EL (cell line): ENCODE data around the gene CERS6.
"Not testable (repeated sequence)": the region's sequence is repeated elsewhere in the genome, so short reads cannot be mapped to it uniquely, and the experiment has no call there.

Experiments used
- DNase-seq: peaks from one replicate; pipeline ENCODE4 v3.0.0-alpha.2; 2016

The CERS6 gene

DNA sequence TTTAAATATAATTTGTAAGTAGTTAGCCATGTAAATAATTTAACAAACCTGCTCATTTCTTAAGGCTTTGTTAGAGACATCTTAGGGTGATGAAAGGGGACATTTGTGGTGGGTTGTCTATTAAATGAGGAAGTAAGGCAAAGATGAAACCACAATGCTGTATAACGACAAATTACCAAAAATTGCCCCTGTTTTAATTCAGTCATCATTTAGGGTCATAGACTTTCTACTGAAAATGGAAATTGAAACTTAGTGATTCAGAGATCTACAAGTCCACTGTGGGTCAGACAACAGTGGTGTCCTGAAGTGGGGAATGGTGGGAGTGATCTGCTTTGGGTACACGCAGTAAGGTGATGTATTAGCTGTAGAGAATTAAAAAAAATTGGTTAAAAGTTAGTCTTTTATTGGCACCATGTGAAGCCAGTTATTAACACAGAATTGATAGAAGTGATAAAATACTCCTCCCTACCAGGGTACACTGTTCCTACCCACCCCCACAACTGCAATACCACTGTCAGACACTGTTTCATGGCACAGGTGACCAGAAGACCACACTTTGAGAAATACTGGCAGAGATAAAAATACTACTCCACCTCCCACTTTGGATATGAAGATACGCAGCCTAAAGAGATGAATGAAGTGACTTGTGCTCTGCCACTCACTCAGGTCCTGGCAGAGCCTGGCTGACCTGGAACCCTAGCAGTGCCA lies 13.4 kb downstream of the CERS6 start:
- no peak for DNase-seq

DNA sequence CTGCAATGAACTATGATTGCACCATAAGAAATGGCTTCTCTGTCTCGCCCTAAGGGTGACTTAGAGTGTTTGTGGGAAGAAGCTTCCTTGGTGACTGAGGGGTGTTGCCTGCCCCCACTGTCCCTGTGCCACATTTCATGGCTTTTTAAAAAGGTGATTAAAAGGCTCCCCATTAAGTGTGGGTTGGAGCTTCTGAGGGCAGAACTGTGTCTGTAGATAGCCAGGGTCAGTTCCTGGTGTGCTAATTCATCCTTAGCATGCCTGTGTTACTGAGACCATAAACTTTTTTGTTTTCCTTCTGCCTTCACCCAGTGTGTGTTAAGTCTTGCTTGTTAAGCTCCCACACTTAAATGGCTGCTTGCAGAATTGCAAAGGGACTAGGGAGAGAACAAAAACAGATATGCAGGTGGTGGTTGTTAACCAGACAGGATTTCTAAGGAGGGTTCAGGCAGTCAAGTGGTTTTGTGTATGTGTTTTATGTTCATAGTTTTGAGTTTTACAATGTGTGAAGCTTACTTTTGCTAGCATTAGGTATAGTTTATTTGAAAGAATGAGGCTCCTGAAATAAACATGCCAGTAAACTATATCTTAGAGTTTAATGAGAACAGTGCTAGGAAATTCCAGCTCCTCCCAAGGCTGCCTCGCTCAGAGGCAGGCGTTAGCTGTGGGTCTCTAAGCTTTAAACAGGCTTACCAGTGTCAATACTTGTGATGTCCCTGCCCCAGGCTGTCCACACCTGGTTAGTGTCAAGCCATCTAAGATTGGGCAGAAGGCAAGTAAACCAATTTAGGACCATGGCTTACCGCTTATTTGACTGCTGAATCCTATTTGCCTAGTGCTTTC lies 14.5 kb downstream of the CERS6 start:
- no peak for DNase-seq

GRCh38 chr2:168471163-168471475 lies 15.0 kb downstream of the CERS6 start:
- no peak for DNase-seq

DNA sequence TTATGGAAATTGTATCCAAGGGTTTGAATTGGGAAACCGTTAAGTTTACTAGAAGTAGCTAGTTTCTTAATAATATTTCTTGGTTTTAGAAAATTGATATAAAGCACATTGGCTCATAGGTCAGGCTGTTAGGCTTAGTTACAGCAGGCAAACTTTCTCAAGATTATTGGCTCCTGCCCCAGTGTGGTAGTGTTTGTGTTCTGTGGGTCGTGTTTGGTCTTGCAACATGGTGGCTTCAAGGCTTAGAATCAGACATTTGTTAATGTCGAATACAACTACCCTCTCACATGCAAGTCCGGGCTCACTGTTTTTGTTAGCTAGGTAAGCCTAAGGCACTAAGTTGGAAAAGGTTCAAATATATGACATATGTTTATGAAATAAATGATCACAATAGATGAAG lies 19.6 kb downstream of the CERS6 start:
- no peak for DNase-seq

GRCh38 chr2:168478206-168478605 lies 22.1 kb downstream of the CERS6 start:
- DNase-seq, result no peak

DNA sequence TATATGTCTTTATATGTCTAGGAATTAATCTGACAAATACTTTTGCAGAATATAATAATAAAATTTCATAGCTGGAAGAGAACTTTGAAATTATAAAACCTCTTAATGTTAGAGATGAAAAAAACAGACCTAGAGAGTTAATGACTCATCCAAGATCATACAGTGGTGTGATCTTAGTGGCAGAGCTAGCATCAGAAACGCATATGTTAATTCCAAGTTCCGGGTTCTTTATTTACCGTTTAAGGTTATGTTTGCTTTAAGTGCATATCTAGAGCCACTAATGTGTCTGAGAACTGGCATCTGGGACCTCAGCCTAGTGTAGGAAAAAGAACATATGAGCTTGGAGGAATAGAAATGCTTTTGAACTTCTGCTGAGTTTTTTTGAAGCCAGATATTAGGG lies 24.3 kb downstream of the CERS6 start:
- no peak for DNase-seq

DNA sequence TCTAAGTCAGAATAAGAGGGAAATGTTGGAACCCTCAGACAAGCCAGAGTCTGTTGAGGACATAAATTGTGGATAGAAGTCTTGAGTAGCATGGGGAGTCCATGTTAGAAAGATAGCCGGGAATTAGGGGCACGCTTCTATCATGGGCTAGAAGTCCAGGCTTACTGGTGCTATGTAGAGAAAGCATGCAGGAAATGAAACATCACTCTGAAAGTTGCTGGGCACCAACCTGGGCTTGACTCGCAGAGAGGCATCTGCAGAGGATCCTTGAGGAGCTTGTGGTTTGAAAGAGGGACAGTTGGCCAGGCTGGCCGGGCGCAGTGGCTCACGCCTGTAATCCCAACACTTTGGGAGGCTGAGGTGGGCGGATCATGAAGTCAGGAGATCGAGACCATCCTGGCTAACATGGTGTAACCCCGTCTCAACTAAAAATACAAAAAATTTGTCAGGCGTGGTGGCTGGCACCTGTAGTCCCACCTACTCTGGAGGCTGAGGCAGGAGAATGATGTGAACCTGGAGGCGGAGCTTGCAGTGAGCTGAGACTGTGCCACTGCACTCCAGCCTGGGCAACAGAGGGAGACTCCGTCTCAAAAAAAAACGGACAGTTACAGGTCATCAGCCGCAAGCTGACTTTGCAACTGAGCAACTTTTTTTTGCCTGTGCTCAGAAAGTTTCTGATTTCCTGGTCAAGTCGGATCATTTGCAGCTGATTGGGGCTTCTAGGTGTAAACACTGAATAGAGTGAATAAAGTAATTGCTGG lies 24.9 kb downstream of the CERS6 start:
- DNase-seq, result no peak

- no peak for DNase-seq
Measured at GRCh38 chr2:168482269-168482668, 26.2 kb downstream of the CERS6 start.

DNA sequence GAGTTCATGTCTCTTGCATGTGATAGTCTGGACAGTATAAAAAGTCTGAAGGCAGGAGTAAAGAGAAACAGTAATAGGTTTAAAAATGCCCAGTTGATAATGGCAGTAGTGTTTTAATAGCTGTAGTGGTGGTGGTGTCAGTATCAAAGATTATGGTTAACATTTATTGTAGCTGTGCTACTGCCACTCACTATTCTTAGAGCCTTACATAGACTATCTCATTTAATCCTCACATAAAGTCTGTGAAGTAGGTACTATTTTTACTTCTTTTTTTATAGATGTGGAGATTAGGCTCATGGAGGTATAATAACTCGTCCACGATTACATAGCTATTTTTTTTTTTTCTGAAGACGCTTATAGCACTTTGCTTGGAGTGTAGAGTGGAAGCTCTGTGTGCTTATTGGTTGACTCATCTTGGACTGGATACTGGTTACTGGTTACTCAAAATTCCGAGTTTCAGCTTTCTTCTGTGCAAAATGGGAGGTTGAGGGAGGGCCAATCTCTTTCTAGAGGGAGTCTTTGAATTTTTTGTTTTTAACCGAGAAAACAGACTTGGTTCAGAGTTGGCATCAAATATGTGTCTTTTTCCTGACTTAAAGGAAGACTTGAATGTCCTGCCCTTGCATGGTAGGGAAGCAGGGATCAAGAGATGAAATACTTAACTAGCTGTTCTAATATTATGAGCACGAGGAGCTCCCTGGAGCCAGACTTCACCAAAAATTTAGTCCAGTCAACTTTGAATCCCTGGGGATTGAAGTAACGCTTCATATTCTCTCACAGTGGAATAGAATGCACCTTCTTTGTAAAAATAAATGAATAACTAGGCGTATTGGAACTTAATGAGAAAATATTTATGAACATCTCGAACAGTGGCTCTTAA lies 27.1 kb downstream of the CERS6 start:
- no peak for DNase-seq

DNA sequence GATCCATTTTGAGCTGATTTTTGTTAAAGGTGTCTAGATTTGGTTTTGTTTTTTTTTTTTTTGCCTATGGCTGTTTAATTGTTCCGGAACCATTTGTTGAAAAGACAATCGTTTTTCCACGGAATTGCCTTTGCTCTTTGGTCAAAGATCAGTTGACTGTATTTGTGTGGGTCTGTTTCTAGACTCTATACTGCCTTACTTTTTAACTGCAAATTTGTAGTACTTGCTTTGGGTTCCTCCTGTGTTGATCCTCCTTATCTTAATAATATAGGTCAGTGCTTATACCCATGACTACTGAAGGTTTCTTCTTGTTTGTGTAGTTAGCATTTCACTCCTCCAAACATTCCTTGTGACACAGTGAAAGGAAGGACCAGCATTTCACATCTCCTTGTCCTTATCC lies 30.4 kb downstream of the CERS6 start:
- DNase-seq, result no peak

DNA sequence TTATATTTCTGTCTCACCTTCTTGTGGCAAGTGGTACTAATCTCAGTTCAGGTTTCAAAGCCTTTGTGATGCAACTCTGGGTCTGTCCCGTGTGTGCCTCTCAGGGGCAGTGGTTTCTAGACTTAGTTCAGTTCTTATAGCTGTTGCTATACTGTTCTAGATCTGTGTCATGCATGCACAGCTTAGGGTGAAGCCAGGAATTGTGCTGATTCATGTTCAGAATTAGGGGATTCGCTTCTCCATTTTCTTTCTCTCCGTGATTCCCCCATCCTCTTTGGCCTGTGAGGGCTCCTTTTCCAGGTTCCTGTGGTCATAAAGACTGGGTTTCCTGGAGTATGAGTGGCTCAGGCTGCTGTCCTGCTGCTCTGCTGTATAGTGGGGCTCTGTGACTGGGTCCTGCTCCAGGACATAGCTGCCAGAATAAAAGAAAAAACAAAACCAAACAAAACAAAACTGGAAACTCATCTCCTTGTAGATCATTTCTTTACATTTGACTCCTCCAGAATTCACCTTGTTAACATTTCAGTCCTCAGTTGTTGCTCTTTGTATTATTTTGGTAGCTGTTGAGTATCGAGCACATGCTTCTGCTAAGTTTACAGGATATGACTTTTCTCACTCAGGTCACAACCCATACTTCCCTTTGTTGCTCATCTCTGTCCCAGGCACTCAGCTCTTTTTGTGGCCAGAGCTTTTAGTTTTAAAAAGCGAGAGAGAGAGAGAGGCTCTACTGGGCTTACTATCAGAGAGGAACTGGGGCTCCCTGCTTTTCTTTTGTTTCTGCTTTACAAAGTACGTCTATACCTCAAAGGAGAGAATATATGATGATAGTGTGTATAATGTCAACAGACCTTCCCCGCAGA lies 34.2 kb downstream of the CERS6 start:
- peak; percentile 47 for DNase-seq

DNA sequence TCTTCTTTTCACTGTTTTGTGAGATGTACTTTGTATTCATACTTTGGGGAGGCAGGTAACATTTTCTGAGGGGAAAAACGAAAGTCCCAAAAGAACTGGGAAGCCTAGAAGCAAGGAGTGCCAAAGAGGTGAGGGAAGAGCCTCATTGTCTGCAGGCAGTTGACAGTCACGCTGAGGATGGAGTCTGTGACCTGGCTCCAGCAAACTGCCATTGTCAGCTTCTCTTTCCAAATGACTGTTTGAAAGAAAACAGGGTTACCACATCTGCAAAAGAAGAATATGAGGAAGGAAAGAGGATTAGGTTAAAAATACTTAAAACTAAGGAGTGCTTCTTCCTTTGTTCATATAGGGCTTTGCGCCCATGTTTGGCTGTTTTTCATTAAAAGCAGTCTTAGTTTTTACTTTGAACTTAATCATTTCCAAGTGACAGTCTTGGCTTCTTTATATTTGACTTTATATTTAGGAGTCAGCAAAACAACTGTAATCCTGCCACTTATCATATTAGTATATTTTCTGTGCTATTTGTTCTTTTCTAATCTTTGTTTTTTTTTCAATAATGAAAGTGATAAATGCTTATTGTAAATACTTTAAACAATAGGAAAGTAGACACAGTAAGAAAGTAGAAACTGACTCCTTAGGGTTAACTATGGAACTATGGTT lies 35.0 kb downstream of the CERS6 start:
- DNase-seq, result peak; percentile 10

- not testable (repeated sequence) for DNase-seq
Measured at GRCh38 chr2:168491728-168492127, 35.7 kb downstream of the CERS6 start.

- not testable (repeated sequence) for DNase-seq
Measured at GRCh38 chr2:168493219-168493618, 37.1 kb downstream of the CERS6 start.

DNA sequence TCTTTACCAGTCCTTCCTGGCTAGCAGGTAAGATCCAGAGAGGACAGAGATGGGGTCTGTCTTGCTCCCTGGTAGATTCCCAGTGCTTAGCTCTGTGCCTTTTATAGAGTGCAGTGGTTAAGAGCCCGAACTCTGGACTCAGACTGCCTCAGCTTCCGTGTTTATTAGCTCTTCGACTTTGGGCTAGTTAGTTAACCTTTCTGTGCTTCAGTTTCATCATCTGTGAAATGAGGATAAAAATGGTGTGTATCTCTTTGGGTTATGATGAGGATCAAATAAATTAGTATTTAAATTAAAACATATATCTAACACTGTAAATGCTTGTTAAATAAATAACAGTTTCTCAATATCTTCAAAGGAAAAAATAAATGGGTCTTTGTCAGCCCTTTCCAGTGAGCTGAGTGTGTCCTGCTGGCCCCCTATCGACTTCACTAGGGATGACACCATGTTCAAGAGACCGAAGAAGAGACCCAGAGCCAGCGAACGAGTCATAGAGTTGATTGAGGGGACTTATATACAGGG lies 38.2 kb downstream of the CERS6 start:
- DNase-seq, result peak; percentile 32

- no peak for DNase-seq
Measured at GRCh38 chr2:168495524-168495923, 39.5 kb downstream of the CERS6 start.

GRCh38 chr2:168496906-168497305 lies 40.8 kb downstream of the CERS6 start:
- DNase-seq, result no peak

DNA sequence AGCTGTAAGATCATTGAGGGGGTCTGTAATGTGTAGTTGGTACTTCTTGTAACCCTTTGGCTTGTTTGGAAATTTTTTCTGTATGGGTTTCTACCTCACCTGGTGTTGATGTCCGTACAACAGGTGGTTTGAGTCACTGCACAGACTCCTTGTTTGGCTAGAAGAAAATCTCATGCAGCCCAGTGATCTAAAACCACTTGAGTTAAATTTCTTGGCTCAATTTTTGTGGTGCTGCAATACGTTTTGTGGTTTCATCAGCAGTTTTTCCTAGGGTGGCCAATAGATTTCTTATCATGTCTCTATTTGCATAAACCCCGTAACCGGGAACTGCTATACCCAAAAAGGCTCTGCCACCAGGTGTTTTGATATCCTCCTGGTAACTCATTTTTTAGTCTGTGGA lies 43.4 kb downstream of the CERS6 start:
- DNase-seq, result no peak

DNA sequence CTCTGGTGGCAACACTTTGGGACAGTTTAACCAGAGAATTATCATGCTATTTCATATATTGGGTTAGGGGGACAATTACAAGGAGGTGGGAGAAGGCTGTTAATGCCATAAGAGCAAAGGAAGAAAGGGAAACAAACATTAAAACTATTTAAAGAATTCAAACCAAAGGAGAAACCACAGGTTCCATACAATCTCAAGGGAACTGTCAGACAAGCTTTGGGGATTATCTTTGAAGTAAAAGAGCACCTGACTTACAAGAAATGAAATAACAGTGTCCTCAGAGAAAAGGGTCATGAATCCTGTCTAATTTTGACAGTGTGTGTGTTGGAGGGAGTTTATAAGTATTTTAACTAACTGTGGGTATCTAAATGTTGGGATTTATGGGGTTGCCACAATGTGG lies 44.4 kb downstream of the CERS6 start:
- DNase-seq, result no peak

DNA sequence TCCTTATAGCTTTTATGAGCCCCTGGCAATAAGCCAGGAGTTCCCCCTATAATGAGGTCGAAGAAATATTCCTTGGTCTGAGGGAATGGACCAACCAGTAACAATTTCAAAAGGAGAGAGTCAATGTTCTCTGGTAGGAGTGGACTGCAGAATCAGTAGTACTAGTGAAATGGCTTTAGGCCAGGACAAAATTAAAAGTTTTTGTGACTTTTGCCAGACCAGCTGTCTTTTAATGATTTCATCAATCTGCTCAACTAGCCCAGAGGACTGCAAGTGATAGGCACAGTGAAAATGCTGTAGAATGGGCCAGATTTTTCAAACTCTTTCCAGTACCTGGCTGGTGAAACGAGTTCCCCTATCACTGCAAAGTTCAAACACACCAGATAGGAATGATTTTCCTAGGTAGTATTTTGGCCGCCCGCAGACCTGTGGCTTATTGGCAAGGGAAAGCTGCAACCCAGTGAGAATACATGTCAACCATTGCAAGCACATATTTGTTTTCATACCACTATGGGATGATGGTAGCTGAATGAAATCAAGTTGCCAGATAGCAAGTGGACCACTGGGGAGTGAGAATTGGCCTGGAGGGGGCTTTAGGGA lies 45.5 kb downstream of the CERS6 start:
- DNase-seq, result no peak

- not testable (repeated sequence) for DNase-seq
Measured at GRCh38 chr2:168502852-168503251, 46.8 kb downstream of the CERS6 start.
